Tibial artery (tissue), 4 donors: ENCODE results near the gene AXIN2.

Experiments
- DNase-seq, 2 donors: peaks; one replicate each; pipeline ENCODE4 v3.0.0-alpha.2; 2019
- H3K27ac ChIP-seq, 2 donors: fragments of 200-600 bp; sonication (generic) in 1 of 2; 1 replicate in 1 of 2; 2 replicates in 1 of 2; pipeline ENCODE4 v1.5.1; 2018 to 2019; ENCODE audit warnings: mild to moderate bottlenecking in 1 of 2
- H3K27me3 ChIP-seq, 2 donors: fragments of 200-600 bp; sonication (generic) in 1 of 2; one replicate each; pipeline versions ENCODE4 v1.5.1 to v1.6.0; 2016 to 2019
- H3K36me3 ChIP-seq, 3 donors: fragments of 200-600 bp; sonication (generic) in 2 of 3; one replicate each; pipeline ENCODE4 v1.5.1; 2016 to 2019; ENCODE audit warnings: mild to moderate bottlenecking in 2 of 3
- H3K4me1 ChIP-seq, 4 donors: fragments of 200-600 bp; sonication (generic) in 2 of 4; 1 replicate in 3 of 4; 2 replicates in 1 of 4; pipeline ENCODE4 v1.5.1; 2016 to 2019
- H3K4me3 ChIP-seq, 2 donors: fragments of 200-600 bp; sonication (generic) in 1 of 2; 1 replicate in 1 of 2; 2 replicates in 1 of 2; pipeline ENCODE4 v1.5.1; 2018 to 2019; ENCODE audit warnings: mild to moderate bottlenecking in 2 of 2
- H3K9me3 ChIP-seq, 3 donors: fragments of 200-600 bp; sonication (generic) in 1 of 3; one replicate each; pipeline ENCODE4 v1.5.1; 2016 to 2019
- CTCF ChIP-seq, 2 experiments: fragments of 200-600 bp in 1 of 2; fragments of 450-650 bp in 1 of 2; IDR thresholded peaks; one replicate each; pipeline ENCODE4 v1.5.1; 2017 to 2019; ENCODE audit warnings: antibody characterized with exemption in 2 of 2, mild to moderate bottlenecking in 1 of 2, moderate library complexity in 1 of 2
- intact Hi-C: fragments of 100-400 bp; cut with DNase I; formaldehyde crosslinking; loops from one replicate; pipeline ENCODE4 v1.15.0; 2023; ENCODE audit warnings: low total_unique reads

Gene AXIN2

GRCh38 chr17:65503557-65503956 is 57.9 kb downstream of the AXIN2 start:
- H3K4me1 ChIP-seq: no peaks in the 10 kb centered on the region

GRCh38 chr17:65498816-65499215 is 62.6 kb downstream of the AXIN2 start:
- peaks cover 0 to 20% of the 10 kb centered on the region in 2 donors for H3K27me3 ChIP-seq

More at GRCh38 chr17:65503557-65503956, 57.9 kb downstream of the AXIN2 start:
- intact Hi-C loops: no loop called here
- DNase-seq: no peak
- H3K27ac ChIP-seq: no peak overlapping the region
- no peaks in the 10 kb centered on the region for H3K9me3 ChIP-seq
- no peak overlapping the region for H3K4me3 ChIP-seq
- no peaks in the 10 kb centered on the region for H3K36me3 ChIP-seq
- TF ChIP-seq CTCF (IDR thresholded peaks at IDR 0.05): no peak
- peaks cover 0 to 8% of the 10 kb centered on the region in 2 donors for H3K27me3 ChIP-seq

GRCh38 chr17:65496801-65497200 is 64.6 kb downstream of the AXIN2 start:
- no peaks in the 10 kb centered on the region for H3K36me3 ChIP-seq
- intact Hi-C loops: no loop called here
- no peak overlapping the region for H3K27ac ChIP-seq
- H3K9me3 ChIP-seq: no peaks in the 10 kb centered on the region
- no peak overlapping the region for H3K4me3 ChIP-seq
- peaks cover 0 to 5% (median 0%) of the 10 kb centered on the region in 4 donors for H3K4me1 ChIP-seq
- peaks cover 0 to 20% of the 10 kb centered on the region in 2 donors for H3K27me3 ChIP-seq
- DNase-seq: peak in 1 of 2 donors; percentile 54
- TF ChIP-seq CTCF (IDR thresholded peaks at IDR 0.05): no peak

More at GRCh38 chr17:65498816-65499215, 62.6 kb downstream of the AXIN2 start:
- peak in 1 of 2 donors; percentile 47 for DNase-seq
- H3K4me1 ChIP-seq: peaks cover 0 to 5% (median 0%) of the 10 kb centered on the region in 4 donors
- no peaks in the 10 kb centered on the region for H3K36me3 ChIP-seq
- no peak overlapping the region for H3K4me3 ChIP-seq
- no peak for TF ChIP-seq CTCF (IDR thresholded peaks at IDR 0.05)
- no peak overlapping the region for H3K27ac ChIP-seq
- intact Hi-C loops: no loop called here
- H3K9me3 ChIP-seq: no peaks in the 10 kb centered on the region

- no peak for TF ChIP-seq CTCF (IDR thresholded peaks at IDR 0.05)
- H3K36me3 ChIP-seq: no peaks in the 10 kb centered on the region
- DNase-seq: peak in 1 of 2 donors; percentile 47
- peaks cover 0 to 22% of the 10 kb centered on the region in 2 donors for H3K27me3 ChIP-seq
- H3K27ac ChIP-seq: no peak overlapping the region
- H3K4me1 ChIP-seq: peaks cover 0 to 5% (median 0%) of the 10 kb centered on the region in 4 donors
- intact Hi-C loops: no loop called here
- H3K9me3 ChIP-seq: no peaks in the 10 kb centered on the region
- no peak overlapping the region for H3K4me3 ChIP-seq
These were observed 66.1 kb downstream of the AXIN2 start for GRCh38 chr17:65495122-65496055.

GRCh38 chr17:65489413-65490155 is 71.9 kb downstream of the AXIN2 start:
- TF ChIP-seq CTCF (IDR thresholded peaks at IDR 0.05): no peak
- Histone ChIP-seq H3K4me3 (no peak overlapping the region), H3K9me3 (no peaks in the 10 kb centered on the region), H3K27ac (no peak overlapping the region), H3K36me3 (no peaks in the 10 kb centered on the region), H3K27me3 (peaks cover 0 to 2% of the 10 kb centered on the region in 2 donors), H3K4me1 (peaks cover 0 to 16% (median 4%) of the 10 kb centered on the region in 4 donors)
- intact Hi-C loops: no loop called here
- no peak for DNase-seq
